Measurements from ENCODE around the gene TCEA2. TPM values are rescaled to one million over a fixed set of nuclear protein-coding genes. Genes with fewer than 3 reads are reported as not detected.

Gene TCEA2
- total and polyA plus RNA-seq, 2 of the 13 experiments (the other 11 are each of a cell fraction or from before 2014, with no cell fraction given): 28.1 to 33.7 TPM

- TF ChIP-seq RFXANK (CRISPR knock-in tag; IDR thresholded peaks at IDR 0.05): peak; percentile 75; the same call in 1 of the 2 replicates
- no peak for TF ChIP-seq ZMYM2 (CRISPR knock-in tag; IDR thresholded peaks at IDR 0.05)
- no peak for TF ChIP-seq HDAC6 (IDR thresholded peaks at IDR 0.05; ENCODE audit: low read depth, low read length)
- TF ChIP-seq ZNF841 (CRISPR knock-in tag; IDR thresholded peaks at IDR 0.05; ENCODE audit: borderline replicate concordance): no peak; the same call in 1 of the 2 replicates
- TF ChIP-seq MXD4 (CRISPR knock-in tag; IDR thresholded peaks at IDR 0.05): 0 out of 2 replicates have a peak, but pooled peaks have one; percentile 6
- TF ChIP-seq ZNF446 (CRISPR knock-in tag; IDR thresholded peaks at IDR 0.05): peak; percentile 69; the same call in 1 of the 2 replicates
- TF ChIP-seq XBP1 (CRISPR knock-in tag; IDR thresholded peaks at IDR 0.05): no peak
- peak; percentile 10; the same call in 1 of the 2 replicates for TF ChIP-seq IRF9 (CRISPR knock-in tag; IDR thresholded peaks at IDR 0.05; ENCODE audit: borderline replicate concordance)
- no peak for TF ChIP-seq GMEB2 (CRISPR knock-in tag; IDR thresholded peaks at IDR 0.05; ENCODE audit: low read depth)
- no peak for TF ChIP-seq NONO (IDR thresholded peaks at IDR 0.05)
- TF ChIP-seq NONO (CRISPR knock-in tag; conservative IDR thresholded peaks at IDR 0.05): peak; percentile 70; the same call in 1 of the 2 replicates
- peak; percentile 35; the same call in 1 of the 2 replicates for TF ChIP-seq FOXK1 (CRISPR knock-in tag; IDR thresholded peaks at IDR 0.05; ENCODE audit: borderline replicate concordance, low read depth)
- no peak for TF ChIP-seq ZSCAN21 (CRISPR knock-in tag; IDR thresholded peaks at IDR 0.05; ENCODE audit: borderline replicate concordance)
- TF ChIP-seq SOX6 (IDR thresholded peaks at IDR 0.05): no peak
- peak; percentile 53 for TF ChIP-seq SOX6 (CRISPR knock-in tag; IDR thresholded peaks at IDR 0.05)
- no peak for TF ChIP-seq HNRNPK (IDR thresholded peaks at IDR 0.05; ENCODE audit: low read depth, low read length, poor library complexity, severe bottlenecking)
- TF ChIP-seq ZNF383 (CRISPR knock-in tag; IDR thresholded peaks at IDR 0.05; ENCODE audit: borderline replicate concordance): 0 out of 2 replicates have a peak, but pooled peaks have one; percentile 24
- TF ChIP-seq ZNF431 (CRISPR knock-in tag; IDR thresholded peaks at IDR 0.05; ENCODE audit: borderline replicate concordance, low read depth): no peak
- TF ChIP-seq GATAD1 (CRISPR knock-in tag; IDR thresholded peaks at IDR 0.05): peak; percentile 83
- TF ChIP-seq ZNF557 (CRISPR knock-in tag; IDR thresholded peaks at IDR 0.05): no peak
- TF ChIP-seq ETV6 (CRISPR knock-in tag; conservative IDR thresholded peaks at IDR 0.05): no peak; the same call in 1 of the 2 replicates
- no peak for TF ChIP-seq CBX2 (IDR thresholded peaks at IDR 0.05; ENCODE audit: low read depth, low read length)
- no peak for TF ChIP-seq CBX2 (CRISPR knock-in tag; IDR thresholded peaks at IDR 0.05; ENCODE audit: low read depth)
- peak; percentile 86; the same call in 1 of the 2 replicates for TF ChIP-seq PCBP1 (IDR thresholded peaks at IDR 0.05; ENCODE audit: borderline replicate concordance, low read depth, low read length)
- no peak; the same call in none of the 2 replicates for TF ChIP-seq ZNF230 (CRISPR knock-in tag; IDR thresholded peaks at IDR 0.05)
- TF ChIP-seq ZSCAN29 (CRISPR knock-in tag; conservative IDR thresholded peaks at IDR 0.05): 0 out of 2 replicates have a peak, but pooled peaks have one; percentile 79
- TF ChIP-seq ZFAT (CRISPR knock-in tag; conservative IDR thresholded peaks at IDR 0.05): no peak
- no peak for TF ChIP-seq TIGD3 (CRISPR knock-in tag; IDR thresholded peaks at IDR 0.05; ENCODE audit: borderline replicate concordance)
Observed at GRCh38 chr20:64057628-64058498, 5.1 kb upstream of the TCEA2 start (continued).
